Stimulated activated effector memory CD8-positive, alpha-beta T cell treated with anti-CD3 and anti-CD28 coated beads, Interleukin-12 subunit alpha, Interleukin-12 subunit beta, amount 100 ng/mL, for 72 hours (primary cell): ENCODE data around the gene ZNF493.

ENCODE experiments used
- ATAC-seq: fragments of 150-1000 bp; cut with Tn5 transposase; 2 replicates; pipeline ENCODE4 v1.10.0; 2021
- DNase-seq, 2 donors: peaks; one replicate each; pipeline ENCODE4 v3.0.0; 2021 to 2022; ENCODE audit warnings: low spot score in 2 of 2
- H3K27ac Mint-ChIP-seq: one replicate; pipeline ENCODE4 v1.8.0; 2022; ENCODE audit warnings: mild to moderate bottlenecking, mixed read lengths
- H3K36me3 Mint-ChIP-seq: one replicate; pipeline ENCODE4 v1.8.0; 2022; ENCODE audit warnings: mild to moderate bottlenecking, mixed read lengths
- H3K4me1 Mint-ChIP-seq: one replicate; pipeline ENCODE4 v1.8.0; 2022; ENCODE audit warnings: mixed read lengths
- H3K4me3 Mint-ChIP-seq: one replicate; pipeline ENCODE4 v1.8.0; 2022; ENCODE audit warnings: mild to moderate bottlenecking, mixed read lengths
- H3K9me3 Mint-ChIP-seq: one replicate; pipeline ENCODE4 v1.8.0; 2022; ENCODE audit warnings: mixed read lengths

The ZNF493 gene

GRCh38 chr19:21434967-21435544, 38.1 kb downstream of the ZNF493 start:
- Mint-ChIP-seq H3K4me3 (no peak overlapping the region), H3K27ac (no peak overlapping the region), H3K36me3 (no peaks in the 10 kb centered on the region), H3K9me3 (peaks cover 31% of the 10 kb centered on the region), H3K4me1 (no peaks in the 10 kb centered on the region)
- DNase-seq, result no peak
- no peak for ATAC-seq

- Mint-ChIP-seq H3K27ac (no peak overlapping the region), H3K36me3 (no peaks in the 10 kb centered on the region), H3K4me3 (no peak overlapping the region), H3K9me3 (peaks cover 18% of the 10 kb centered on the region), H3K4me1 (no peaks in the 10 kb centered on the region)
- DNase-seq (no peak), ATAC-seq (no peak)
These were observed 42.3 kb downstream of the ZNF493 start for GRCh38 chr19:21439201-21439751.

- DNase-seq, result no peak
- H3K27ac Mint-ChIP-seq, result no peak overlapping the region
- H3K9me3 Mint-ChIP-seq, result peaks cover 18% of the 10 kb centered on the region
- ATAC-seq, result no peak
- no peak overlapping the region for H3K4me3 Mint-ChIP-seq
- no peaks in the 10 kb centered on the region for H3K36me3 Mint-ChIP-seq
- no peaks in the 10 kb centered on the region for H3K4me1 Mint-ChIP-seq
These were observed 43.4 kb downstream of the ZNF493 start for GRCh38 chr19:21440321-21440720.

DNA sequence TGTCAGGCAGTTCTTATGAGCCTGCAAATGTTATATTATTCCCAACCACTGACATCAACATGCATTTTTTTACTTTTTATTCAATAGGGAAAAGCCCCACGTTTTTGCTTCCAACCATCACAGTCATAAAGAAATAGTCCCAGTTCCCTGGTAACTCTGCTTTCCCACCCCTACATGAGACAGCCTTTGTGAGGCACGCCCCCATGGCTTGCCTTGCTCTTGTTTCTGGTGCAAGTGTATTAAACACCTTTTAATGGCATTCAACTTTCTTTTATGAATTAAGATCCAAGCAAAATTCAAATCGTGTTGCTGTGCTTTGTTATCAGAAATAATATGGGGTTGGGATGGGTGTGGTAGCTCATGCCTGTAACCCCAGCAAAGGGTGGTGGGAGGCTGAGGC, 54.3 kb downstream of the ZNF493 start:
- Mint-ChIP-seq H3K9me3 (peaks cover 6% of the 10 kb centered on the region), H3K4me3 (no peak overlapping the region), H3K36me3 (no peaks in the 10 kb centered on the region), H3K27ac (no peak overlapping the region), H3K4me1 (no peaks in the 10 kb centered on the region)
- no peak for DNase-seq
- ATAC-seq, result no peak

GRCh38 chr19:21454901-21455300, 58.0 kb downstream of the ZNF493 start:
- ATAC-seq (no peak), DNase-seq (no peak)
- no peak overlapping the region for H3K4me3 Mint-ChIP-seq
- H3K27ac Mint-ChIP-seq, result no peak overlapping the region
- no peaks in the 10 kb centered on the region for H3K4me1 Mint-ChIP-seq
- H3K36me3 Mint-ChIP-seq, result no peaks in the 10 kb centered on the region
- H3K9me3 Mint-ChIP-seq, result peaks cover 6% of the 10 kb centered on the region

- H3K4me3 Mint-ChIP-seq, result no peak overlapping the region
- H3K4me1 Mint-ChIP-seq, result peaks cover 6% of the 10 kb centered on the region
- peaks cover 13% of the 10 kb centered on the region for H3K9me3 Mint-ChIP-seq
- no peaks in the 10 kb centered on the region for H3K36me3 Mint-ChIP-seq
- H3K27ac Mint-ChIP-seq, result no peak overlapping the region
- no peak for ATAC-seq
- no peak for DNase-seq
These were observed 63.8 kb downstream of the ZNF493 start for GRCh38 chr19:21460686-21461085.

GRCh38 chr19:21462540-21462939, 65.6 kb downstream of the ZNF493 start:
- Mint-ChIP-seq H3K4me3 (no peak overlapping the region), H3K4me1 (peaks cover 6% of the 10 kb centered on the region), H3K36me3 (no peaks in the 10 kb centered on the region), H3K27ac (no peak overlapping the region), H3K9me3 (peaks cover 11% of the 10 kb centered on the region)
- DNase-seq (no peak), ATAC-seq (no peak)

GRCh38 chr19:21463449-21464105, 66.6 kb downstream of the ZNF493 start:
- Mint-ChIP-seq H3K36me3 (no peaks in the 10 kb centered on the region), H3K9me3 (peaks cover 7% of the 10 kb centered on the region), H3K27ac (peak overlapping the region; percentile 77), H3K4me3 (peak overlapping the region; percentile 73), H3K4me1 (peaks cover 6% of the 10 kb centered on the region)
- DNase-seq (no peak), ATAC-seq (peak; percentile 93)

DNA sequence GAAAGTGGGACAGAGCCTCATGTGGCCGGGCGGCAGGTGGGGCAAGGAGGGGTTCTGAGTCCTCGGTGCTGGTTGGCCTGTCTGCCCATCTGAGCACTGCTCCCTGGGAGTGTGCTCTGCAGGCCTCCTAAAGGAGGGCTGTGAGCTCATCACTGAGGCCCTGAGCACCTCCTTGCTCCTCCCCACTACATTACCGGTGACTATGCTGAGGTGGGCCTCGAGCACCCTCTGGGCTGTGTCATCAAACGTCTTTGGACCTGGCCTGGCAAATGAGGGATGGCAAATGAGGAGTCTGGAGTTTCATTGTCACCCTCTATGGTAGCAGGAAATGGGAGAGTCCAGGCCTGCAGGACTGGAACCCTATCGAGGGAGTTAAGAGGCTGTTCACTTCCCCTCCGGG, 69.7 kb downstream of the ZNF493 start:
- no peaks in the 10 kb centered on the region for H3K36me3 Mint-ChIP-seq
- H3K4me1 Mint-ChIP-seq, result peaks cover 6% of the 10 kb centered on the region
- no peak overlapping the region for H3K4me3 Mint-ChIP-seq
- no peak overlapping the region for H3K27ac Mint-ChIP-seq
- no peak for ATAC-seq
- peaks cover 2% of the 10 kb centered on the region for H3K9me3 Mint-ChIP-seq
- no peak for DNase-seq

GRCh38 chr19:21468791-21469190, 71.9 kb downstream of the ZNF493 start:
- Mint-ChIP-seq H3K27ac (no peak overlapping the region), H3K4me3 (no peak overlapping the region), H3K36me3 (no peaks in the 10 kb centered on the region), H3K4me1 (peaks cover under 1% of the 10 kb centered on the region), H3K9me3 (peaks cover 2% of the 10 kb centered on the region)
- ATAC-seq (no peak), DNase-seq (no peak)

DNA sequence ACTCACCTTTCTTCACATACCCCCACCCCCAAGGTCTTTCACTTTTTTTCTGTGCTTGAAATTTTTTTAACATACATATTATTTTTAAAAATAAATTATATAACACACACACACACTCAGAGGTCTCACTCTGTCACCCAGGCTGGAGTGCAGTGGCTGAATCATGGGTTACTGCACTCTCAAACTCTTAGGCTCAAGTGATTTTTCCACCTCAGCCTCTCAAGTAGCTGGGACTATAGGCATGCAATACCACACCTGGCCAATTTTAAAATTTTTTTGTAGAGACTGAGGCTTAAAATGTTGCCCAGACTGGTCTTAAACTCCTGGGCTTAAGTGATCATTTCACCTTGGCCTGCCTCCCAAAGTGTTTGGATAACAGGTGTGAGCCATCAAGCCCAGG, 75.6 kb downstream of the ZNF493 start:
- Mint-ChIP-seq H3K9me3 (no peaks in the 10 kb centered on the region), H3K4me3 (no peak overlapping the region), H3K27ac (no peak overlapping the region), H3K36me3 (no peaks in the 10 kb centered on the region), H3K4me1 (no peaks in the 10 kb centered on the region)
- no peak for DNase-seq
- no peak for ATAC-seq

GRCh38 chr19:21474671-21475181, 77.8 kb downstream of the ZNF493 start:
- H3K4me3 Mint-ChIP-seq, result peak overlapping the region; percentile 70
- H3K27ac Mint-ChIP-seq, result peak overlapping the region; percentile 6
- no peaks in the 10 kb centered on the region for H3K4me1 Mint-ChIP-seq
- peak; percentile 98 for ATAC-seq
- H3K36me3 Mint-ChIP-seq, result no peaks in the 10 kb centered on the region
- no peaks in the 10 kb centered on the region for H3K9me3 Mint-ChIP-seq
- peak; percentile 71 to 88 for DNase-seq
